Muscle of back (tissue), 11 donors: ENCODE data around the gene RNASET2. TPM values are rescaled to one million over a fixed set of nuclear protein-coding genes. Genes with fewer than 3 reads are reported as not detected.
"Not testable (repeated sequence)": the region's sequence is repeated elsewhere in the genome, so short reads cannot be mapped to it uniquely, and the experiment has no call there.

Source experiments
- DNase-seq, 3 donors: peaks; one replicate each; pipeline versions ENCODE4 v3.0.0 to v3.0.0-alpha.2; 2013
- polyA plus RNA-seq, 10 donors: library from polyadenylated mRNA; unstranded; fragments of 120-200 nt; gene quantifications; one replicate each; pipeline ENCODE4 v1.2.1, GENCODE V29; 2013; ENCODE audit not compliant: insufficient read length in 10 of 10

Gene RNASET2
- polyA plus RNA-seq, 10 donors, result 14.3 to 21.9 (median 16.7) TPM

DNA sequence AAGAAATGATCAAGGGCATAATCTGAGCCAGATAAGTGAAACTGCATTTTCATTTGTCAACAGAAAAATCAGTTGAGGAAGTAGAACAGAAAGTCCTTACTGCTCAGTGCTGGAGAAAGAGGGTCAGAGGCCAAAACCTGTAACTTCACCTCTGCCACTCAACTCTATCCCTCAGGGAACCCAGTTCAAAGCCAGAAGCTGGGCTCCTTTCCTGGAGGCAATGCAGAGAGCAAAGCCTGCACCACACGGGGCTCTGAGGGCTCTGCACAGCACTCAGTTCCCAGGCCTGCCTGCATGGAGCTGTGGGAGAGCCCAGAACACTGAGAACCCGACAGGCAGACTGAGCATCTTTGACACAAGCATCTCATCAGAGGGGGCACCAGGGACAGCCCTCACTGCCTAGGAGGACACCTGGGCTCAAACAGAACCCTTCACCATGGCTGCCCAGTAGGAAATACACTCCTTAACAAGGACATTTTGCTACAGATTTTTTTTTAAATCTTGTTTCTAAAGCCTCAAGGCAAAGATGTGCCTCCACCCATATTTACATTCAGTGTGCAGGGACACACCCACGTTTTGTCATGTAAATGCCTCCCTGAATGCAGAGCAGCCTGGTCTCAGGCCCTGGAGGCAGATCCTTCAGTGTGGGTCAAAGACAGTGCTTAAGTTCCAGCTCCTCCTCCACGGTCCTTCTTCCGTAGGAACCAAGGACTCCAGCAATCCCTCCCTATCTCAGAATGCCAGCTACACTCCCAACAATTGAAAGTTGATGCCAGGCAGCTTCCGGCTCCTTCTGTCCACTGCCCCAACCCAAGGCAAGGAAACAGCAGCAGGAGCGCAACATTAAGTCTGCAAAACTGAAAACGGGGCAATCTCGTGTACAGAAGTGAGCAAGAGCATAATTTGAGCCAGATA lies 6.6 kb downstream of the RNASET2 start:
- no peak for DNase-seq

DNA sequence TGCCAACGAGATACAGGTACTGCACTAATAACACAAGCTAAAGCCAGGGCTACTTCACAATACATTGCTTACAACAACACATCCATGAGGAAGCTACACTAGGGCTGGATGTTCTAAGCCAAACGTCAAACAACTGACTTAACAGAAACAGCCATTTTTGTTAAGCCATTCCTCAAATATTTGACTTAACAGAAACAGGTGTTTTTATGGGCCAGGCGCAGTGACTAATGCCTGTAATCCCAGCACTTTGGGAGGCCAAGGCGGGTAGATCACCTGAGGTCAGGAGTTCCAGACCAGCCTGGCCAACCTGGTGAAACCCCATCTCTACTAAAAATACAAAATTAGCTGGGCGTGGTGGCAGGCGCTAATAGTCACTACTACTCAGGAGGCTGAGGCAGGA lies 7.6 kb downstream of the RNASET2 start:
- not testable (repeated sequence) for DNase-seq

DNA sequence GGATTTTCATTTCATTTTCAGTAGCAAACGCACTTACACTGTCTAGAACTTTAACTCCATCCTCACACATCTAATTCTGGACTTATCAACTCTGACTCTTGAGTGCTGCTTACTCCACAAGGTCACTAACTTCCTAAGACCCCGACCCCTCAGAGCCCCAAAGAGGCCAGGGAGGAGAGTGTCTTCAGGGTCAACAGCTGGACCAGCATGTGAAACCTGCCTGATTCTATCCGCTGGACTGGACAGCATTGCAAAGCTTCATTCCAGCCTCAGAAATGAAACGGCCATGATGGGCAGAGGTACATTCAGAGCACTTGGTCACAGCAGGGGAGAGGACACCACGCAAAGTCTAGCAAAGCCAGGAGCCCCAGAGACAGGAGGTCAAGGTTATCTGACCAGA lies 9.1 kb downstream of the RNASET2 start:
- DNase-seq, result no peak

DNA sequence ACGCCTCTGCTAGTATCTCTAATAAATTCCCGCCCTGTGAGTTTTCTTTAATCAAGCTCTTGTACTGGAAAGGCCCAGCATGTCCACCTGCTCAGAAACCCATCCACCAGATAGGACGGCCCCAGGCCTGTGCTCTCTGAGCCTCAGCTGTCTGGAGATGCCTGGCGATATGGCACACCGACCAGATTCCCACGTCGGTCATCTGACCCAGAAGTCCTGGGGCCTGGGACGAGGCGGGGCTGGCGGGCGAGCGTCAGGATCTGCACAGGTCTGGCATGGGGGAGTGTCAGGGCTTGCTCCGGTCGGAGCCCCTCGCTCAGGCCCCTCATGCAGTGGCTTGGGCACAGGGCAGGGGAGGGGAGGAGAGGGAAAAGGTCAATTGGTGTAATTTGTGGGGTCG lies 10.2 kb downstream of the RNASET2 start:
- DNase-seq, result no peak

DNA sequence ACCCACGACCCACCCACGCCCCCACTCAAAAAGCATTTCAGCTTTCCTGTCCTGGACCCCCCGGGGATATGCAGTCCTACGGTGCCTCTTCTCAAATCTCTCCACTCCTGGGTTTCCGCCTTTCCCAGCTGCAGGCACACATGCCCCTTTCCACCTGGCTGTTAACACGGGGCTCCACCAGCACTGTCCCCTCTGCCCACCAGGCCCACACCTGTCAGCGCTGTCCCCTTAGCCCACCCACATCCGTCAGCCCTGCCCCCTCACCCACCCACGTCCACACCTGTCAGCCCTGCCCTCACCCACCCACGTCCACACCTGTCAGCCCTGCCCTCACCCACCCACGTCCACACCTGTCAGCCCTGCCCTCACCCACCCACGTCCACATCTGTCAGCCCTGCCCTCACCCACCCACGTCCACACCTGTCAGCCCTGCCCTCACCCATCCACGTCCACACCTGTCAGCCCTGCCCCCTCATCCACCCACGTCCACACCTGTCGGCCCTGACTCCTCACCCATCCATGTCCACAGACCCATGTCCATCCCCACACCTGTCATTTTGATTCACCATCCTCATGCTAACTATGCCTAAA lies 11.6 kb downstream of the RNASET2 start:
- no peak for DNase-seq

DNA sequence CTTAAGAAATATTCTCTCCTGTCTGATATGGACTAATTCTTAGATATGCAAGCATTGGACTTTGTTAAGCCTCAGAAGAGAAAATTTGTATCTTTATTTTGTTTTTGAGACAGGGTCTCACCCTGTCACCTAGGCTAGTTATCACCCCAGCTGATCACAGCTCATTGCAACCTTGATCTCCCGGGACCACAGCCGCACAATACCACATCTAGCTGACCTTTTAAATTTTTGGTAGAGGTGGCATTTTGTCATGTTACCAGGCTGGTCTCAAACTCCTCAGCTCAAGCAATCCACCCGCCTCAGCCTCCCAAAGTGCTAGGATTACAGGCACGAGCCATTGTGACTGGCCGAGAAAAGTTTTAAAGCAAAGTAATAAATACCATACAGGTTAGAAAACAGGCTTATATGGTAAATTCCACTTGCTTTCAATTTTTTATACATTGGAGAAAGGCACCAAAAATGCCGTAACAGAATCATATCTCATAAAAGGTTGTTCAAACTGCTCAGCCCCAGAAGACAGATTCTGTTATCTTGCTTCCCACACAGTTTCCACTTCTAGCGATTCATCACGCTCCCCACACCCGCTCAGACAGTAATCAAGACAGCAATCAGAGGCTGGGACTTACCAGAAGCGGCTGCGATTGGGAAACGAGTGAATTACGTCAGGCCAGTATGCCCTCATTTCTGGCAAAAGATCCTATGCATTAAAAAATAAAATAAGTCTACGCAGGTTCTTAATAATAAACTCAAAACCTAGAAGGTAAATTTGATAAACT lies 13.8 kb downstream of the RNASET2 start:
- DNase-seq, result no peak

DNA sequence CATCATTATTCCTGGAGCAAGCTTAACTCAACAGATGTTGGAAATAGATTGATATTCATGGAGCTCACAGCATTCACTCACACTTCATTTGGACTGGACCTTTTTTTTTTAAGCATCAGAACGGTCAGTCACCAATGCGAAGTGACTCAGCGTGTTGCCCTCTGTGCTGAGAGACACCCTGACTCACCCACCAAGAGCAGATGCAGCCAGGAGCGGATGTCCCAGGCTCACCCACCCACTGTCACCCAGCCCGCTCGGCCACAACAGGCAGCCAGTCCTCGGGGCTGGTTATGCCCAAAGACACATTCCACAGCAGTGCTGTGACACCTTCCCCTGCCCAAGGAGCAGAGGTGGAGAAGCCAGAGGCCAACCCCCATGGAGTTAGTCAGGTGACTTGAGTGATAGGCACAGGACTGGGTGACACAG lies 15.7 kb downstream of the RNASET2 start:
- no peak for DNase-seq

DNA sequence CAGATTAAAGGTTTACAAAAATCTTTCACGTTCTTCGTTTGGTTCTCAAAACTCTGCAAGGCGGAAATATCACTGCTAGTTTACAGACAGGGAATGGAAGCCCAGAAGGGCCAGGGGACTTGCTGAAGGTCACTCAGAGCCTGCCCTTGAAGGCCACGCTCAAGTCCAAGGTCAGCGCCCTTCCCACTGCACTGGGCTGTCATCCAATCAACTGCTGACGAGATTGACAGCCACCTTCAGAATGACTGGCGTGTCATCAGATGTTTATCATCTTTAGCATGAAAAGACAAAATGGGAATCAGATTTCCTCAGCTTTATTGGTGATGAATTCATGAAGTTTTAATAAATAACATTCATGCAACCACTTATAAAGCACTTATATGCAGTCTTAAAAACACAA lies 16.5 kb downstream of the RNASET2 start:
- no peak for DNase-seq

DNA sequence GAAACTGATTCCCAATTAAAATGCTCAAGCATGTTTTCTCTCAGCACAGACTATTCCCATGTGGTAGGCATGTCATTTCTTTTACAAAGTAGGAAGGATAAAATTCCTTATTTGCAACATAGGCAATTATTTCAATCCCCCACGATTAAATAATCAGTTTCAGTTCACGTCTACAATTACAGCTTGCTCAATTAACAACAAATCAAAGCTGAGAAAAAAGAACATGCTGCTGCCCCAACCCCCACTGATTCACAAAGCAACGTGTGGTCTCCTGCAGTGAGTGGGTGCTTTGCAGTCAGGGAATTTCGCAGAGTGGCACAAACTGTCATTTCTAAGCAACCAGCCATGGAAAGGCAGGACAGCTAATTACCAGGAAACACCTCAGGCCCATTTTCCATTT lies 17.0 kb downstream of the RNASET2 start:
- no peak for DNase-seq

DNA sequence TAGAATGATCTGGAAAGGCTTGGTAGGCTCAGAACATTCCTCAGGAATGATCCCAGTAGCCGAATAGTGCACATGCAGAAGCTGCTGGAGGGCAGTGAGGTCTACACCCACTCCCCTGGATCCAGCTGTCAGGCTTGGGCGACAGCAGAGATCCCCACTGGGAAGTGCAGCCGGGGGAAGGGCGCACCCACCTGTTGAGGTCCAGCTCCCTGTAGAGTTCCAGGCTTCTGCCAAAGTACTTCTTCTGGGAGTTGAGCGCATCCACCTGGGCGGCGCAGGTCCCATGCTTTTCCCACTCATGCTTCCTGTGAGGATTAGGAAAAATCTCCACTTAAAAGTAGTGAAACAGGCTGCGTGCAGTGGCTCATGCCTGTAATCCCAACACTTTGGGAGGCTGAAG lies 17.6 kb downstream of the RNASET2 start:
- no peak for DNase-seq

DNA sequence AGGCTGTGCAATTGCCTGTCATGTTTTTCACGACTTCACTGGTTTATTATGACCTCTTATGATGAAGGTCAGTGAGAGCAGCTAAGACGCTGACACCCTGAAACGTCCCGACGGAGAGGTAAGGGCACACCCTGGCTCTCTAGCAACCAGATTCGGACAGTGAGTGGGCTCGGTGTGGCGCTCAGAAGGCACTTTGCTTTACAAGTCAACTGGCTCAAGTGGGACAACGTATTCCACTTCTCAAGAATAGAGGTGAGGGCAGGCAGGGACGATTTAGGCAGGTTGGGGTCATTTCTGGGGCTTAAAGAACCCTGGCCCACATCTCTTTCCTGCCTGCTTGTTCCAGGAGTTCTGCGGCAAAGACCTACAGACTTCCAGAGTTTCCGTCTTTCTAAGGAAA lies 18.2 kb downstream of the RNASET2 start:
- DNase-seq, result no peak

DNA sequence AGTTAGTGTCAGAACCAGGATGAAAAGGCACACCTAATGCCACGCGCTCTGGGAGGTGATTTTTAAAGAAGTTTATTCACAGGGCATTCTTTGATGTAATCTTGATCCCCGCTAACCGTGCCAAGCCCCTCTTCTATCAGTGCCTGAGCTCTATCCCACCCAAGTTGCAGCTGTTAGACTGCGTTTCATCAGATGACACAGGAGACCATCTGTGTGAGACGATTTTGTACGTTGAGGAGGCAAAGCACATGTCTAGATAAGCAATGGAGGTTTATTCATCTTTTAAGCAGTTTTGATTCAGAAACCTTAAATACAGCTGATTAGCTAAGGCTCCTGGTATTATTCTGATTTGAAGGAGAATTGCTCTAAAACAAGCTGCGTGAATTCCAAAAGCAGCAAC lies 18.6 kb downstream of the RNASET2 start:
- DNase-seq, result no peak

DNA sequence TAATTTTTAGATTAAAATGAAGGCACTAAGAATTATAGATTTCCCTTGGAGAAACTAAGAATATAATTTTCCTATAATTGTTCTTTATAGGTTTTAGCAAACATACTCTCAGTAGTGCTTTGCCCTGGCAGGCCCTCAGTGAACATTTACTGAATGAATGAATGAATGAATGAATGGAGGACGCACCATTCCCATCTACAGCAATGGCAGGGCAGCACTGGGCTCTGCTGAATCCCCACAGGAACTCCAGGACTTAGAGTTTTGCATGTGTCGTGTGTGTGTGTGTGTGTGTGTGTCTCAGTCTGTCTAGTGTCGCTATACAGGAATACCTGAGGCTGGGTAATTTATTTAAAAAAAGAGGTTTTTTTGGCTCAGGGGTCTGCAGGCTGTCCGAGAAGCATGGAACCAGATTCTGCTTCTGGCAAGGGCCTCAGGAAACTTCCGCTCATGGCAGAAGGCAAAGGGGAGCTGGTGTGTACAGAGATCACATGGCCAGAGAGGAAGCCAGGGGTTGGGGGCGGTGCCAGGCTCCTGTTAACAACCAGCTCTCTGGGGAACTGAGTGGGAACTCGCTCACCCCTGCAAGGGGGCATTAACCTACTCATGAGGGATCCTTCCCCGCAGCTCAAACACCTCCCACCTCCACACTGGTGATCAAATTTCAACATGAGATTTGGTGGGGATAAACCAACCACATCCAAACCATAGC lies 20.1 kb downstream of the RNASET2 start:
- no peak for DNase-seq

DNA sequence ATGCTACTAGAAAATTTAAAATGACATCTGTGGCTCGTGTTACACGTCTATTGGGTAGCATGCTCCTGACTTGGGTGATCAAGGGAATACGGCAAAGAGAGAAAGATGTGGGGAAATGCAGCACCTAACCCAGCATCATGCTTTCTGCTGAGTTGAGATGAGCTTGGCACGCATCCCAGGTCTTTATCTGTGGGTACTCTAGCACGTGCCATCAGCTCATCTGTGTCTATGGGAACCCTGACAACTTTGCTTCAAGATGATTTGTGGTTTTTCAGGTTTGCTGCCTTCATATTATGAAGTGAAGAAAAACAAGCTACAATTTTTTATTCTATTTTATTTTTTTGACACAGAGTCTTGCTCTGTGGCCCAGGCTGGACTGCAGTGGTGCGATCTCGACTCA lies 21.0 kb downstream of the RNASET2 start:
- no peak for DNase-seq

DNA sequence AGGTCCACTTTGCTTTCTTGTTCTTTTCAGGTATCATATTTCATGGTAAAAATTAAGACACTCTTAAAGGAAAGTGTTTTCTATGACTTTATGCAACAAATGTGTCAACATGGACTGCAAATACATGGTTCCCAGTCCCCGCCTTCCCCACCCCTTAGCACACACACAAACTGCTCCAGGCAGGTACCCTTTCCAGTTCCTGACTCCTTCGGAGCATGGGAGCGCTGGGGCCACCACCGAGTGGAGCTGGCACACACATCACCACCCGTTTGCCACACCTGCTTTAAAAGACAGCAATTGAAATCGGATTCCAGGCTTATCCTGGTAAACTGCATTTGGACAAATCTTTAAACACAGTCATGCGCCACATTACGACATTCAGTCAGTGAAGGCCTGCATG lies 22.2 kb downstream of the RNASET2 start:
- DNase-seq, result no peak

DNA sequence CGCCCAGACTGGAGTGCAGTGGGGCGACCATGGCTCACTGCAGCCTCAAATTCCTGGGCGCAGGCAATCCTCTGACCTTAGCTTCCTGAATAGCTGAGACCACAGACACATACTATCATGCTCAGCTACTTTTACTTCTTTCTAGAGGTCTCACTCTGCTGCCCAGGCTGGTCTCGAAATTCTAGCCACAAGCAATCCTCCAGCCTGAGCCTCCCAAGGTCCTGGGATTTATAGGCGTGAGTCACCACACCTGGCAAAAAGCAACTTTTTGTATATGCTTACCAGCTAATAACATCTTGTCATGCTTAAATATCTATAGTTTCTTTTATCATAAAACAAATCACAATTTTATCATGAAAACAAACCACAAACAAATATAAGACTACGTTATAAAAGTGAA lies 23.0 kb downstream of the RNASET2 start:
- no peak for DNase-seq

DNA sequence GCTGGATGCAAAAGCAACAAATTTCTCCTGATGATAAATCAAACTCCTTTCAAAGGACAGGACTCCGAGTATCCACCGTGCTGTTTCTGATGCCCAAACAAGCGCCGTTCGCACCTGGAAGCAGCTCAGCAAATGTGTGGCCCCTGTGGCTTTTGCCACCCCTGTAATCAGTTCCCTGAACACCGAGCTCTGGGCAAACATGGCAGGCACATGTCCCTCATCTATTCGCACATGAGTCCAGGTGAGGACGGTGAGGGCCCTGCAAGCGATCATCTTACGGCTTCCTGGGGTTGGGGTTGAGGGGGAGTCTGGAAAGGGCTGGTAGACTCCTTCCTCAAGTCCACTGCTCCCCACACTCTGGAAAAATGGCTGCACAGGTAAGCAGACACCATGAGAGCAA lies 23.7 kb downstream of the RNASET2 start:
- DNase-seq, result no peak

DNA sequence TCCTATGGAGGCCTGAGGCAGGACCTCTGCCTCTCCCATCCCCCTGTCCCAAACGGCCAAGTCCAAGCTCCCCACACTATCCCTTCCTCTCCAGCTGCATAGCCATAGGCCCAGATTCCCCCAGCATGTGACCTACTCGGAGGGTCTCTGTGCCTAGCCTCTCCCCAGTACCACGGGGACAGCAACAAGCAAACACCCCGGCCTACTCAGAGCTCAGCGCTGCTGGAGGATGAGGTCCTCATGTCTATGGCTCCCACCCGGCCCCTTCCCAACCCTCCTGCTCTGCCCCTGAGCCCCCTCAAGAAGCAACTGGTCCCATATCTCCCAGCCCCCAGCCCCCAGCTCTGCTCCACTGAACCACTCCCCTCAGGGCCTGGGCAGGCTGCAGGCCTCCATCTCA lies 24.2 kb downstream of the RNASET2 start:
- no peak for DNase-seq

DNA sequence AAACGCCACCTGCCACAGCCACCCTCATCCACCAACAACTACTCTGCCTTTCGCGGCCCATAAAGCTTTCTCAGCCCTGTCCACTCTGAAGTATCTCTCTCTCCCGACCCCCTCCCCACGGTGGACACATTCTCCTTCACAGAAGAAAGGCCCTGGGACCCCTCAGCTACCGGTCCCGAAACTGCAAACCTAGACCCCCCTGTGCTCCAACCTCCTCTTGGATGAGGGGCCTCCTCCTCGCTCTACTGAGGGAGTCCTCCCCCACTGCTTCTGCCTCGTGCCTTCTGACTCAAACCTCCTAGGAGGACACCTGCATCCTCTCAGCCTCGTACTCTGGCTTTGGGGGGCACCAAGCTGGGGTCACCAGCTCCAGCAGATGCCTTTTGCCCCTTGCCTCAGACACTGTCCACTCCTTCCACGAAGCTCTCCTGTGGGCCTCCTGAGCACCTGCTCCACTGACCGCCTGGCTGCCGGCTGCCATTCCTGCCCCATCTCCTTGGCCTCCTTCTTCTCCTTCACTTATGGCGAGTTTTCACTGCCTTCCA lies 24.9 kb downstream of the RNASET2 start:
- no peak for DNase-seq

DNA sequence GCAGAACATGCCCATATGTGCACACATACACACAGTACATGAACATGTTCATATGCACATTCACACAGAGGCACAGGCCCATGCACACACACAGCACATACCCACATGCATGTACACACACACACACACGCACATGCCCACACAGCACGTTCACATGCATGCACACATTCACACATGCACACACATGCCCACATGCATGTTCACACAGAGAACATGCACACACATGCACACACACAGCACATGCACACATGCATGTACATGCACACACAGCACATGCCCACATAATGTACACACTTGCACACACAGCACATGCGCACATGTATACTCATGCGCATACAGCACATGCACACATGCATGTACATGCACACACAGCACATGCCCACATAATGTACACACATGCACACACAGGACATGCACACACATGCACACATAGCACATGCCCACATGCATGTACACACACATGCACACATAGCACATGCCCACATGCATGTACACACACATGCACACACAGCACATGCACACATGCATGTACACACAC lies 25.9 kb downstream of the RNASET2 start:
- no peak for DNase-seq

DNA sequence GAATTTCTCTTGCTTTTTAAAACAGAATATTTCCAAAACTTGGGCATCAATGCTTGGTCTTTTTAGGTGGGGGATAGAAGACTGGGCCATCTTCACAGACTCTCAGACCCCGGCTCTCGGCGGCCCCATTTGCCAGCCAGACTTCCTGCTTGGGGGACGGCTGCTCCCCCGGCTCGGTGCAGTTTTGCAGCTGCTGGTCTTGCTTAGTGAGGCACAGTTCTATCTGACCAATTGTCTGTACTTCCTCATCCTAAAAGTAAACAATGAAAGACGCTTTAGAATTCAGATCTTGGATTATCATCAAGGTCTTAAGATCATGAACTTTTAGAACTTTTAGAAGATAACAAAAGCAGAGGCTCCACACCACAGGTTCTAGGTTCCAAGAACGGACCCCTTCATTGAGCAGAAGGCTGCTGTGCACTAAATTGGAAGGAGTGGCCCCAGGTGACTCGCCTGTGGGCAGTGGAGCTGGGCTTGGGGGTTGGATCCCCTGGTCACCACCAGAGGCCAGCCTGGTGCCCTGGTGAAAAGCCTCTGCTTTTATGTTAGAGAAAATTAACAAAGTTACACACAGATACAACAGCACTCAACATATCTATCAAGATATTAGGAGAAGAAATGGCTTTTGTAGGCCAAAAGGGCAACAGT lies 26.7 kb downstream of the RNASET2 start:
- DNase-seq, result no peak
